ENCODE data around the gene RAB32.
"Not testable (repeated sequence)": the region's sequence is repeated elsewhere in the genome, so short reads cannot be mapped to it uniquely, and the experiment has no call there.

RAB32 gene

DNA sequence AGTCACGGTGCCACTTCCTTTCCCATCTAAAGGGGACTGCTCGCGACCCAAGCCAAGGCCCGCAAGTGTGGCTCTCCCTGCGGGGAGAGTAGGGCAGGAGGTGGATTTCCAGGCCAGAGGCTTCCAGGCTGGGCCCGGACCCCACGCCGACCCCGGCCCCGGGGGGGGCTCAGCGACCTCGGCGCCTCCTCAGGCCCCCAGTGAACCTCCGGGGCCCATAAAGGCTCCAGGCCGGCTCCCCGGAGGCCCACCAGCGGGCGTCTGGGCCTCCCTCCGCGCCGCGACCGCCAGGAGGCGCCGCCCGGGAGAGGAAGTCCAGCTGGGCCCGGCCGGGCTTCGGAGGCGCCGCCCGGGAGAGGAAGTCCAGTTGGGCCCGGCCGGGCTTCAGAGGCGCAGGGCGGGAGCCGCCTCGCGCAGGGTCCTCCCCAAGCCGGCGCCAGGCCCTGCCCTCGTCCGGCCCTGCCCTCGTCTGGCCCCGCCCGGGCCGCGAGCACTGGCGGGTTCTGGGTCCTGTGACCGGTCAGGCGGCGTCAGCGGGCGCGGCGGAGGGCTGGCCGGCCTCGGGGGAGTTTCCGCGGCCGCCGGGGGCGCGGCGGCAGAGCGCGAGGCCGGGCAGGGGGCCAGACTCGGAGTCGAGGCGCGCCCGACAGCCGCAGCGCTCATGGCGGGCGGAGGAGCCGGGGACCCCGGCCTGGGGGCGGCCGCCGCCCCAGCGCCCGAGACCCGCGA is at the start of gene RAB32:
TSS of gene RAB32 (plus strand) at position 623 of the 729 bp plus-strand sequence. CDS start at position 662, 39 bp downstream.
- DNase-seq (ENCODE audit: low spot score), result peak; percentile 74

DNA sequence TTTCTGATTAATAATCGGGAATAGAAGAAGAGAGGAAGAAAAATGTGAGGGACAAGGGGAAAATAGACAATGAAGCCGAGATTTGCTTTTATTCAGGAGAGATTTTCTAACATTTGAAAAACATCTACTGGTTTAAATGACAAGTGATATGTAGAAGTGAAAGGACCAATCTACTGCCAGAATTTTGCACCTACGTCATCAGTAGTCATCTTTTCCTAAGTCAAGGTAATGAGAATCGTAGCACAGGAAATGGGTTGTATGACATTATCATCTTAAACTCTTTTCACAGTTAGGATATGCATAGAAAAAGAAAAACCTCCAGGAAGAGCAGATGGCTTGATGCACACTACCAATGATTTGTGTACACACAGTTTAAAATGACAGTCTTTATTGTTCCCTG is 45.3 kb upstream of the RAB32 start:
- no peak for DNase-seq (ENCODE audit: low spot score)

DNA sequence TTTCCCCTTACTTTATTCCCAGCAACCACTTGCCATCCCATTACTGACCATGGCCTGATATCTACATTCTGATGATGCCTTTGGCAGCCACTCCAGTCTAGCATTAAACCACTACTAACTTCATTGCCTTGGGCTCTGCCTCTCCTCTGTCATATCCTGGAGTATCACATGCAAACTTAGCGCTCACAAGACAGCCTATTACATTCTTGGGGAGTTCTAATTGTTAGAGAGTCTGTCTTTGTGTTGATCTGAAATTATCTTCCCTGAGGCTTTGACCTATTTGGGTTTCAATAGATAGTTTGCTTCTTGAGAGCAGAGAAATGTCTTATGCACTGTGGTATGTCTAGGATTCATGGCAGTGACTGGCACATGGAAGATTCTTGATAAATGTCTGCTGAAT is 40.5 kb upstream of the RAB32 start:
- DNase-seq (ENCODE audit: low spot score), result peak; percentile 3

DNA sequence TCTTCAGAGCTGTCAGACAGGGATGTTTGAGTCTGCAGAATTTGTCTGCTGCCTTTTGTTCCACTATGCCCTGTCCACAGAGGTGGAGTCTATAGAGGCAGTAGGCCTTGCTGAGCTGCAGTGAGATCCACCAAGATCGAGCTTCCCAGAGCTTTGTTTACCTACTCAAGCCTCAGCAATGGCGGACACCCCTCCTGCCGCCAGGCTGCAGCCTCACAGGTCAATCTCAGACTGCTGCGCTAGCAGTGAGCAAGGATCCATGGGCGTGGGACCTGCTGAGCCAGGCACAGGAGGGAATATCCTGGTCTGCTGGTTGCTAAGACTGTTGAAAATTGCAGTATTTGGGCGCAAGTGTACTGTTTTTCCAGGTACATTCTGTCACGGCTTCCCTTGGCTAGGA is 28.4 kb upstream of the RAB32 start:
- DNase-seq (ENCODE audit: low spot score), result no peak

DNA sequence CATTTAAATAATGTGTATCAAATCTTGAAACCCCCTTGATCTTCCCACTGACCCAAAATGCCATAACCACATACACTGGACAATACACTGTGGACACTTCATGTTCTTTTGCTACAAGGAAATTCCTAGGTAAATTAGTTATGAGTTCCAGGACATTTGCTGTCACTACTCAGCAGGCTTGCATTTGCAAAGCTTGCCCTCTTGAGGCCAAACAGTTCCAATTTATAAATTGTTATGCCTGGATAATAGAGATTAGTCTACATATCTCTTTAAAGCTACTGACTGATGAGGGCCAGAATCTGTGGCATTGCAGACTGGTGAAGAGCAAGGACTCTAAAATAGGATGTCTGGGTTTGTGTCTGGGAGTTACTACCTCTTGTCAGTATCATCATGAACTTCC is 17.4 kb upstream of the RAB32 start:
- no peak for DNase-seq (ENCODE audit: low spot score)

DNA sequence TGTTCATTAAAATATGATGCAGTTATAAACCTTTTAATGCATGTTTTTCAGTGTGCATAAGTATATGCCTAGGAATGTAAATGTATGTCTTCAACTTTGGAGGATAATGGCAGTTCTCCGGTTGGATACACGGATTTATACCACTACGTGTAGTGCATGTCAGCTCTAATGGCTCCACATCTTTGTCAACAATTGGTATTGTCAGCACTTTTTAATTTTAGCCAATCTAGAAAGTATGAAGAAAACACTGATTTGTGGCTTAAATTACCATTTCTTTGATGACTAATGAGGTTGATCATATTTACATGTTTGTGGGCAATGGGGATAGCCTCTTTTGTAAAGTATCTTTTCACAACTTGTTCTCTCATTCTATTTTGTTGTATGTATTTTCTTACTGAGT is 10.9 kb upstream of the RAB32 start:
- no peak for DNase-seq (ENCODE audit: low spot score)

DNA sequence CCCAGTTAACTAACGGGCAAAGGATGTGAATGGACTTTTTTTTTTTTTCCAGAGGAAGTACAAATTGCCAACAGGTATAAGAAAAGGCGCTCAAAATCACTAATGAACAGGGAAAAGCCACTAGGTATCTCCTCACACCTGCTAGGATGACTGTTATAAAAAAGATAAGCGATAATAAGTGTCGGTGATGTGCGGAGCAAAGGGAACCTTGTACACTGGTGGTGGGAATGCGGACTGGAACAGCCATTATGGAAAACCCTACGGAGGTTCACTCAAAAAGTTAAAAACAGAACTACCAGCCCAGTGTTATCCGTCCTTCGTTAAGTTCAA is 787 bp upstream of the RAB32 start:
- DNase-seq (ENCODE audit: low spot score), result no peak

DNA sequence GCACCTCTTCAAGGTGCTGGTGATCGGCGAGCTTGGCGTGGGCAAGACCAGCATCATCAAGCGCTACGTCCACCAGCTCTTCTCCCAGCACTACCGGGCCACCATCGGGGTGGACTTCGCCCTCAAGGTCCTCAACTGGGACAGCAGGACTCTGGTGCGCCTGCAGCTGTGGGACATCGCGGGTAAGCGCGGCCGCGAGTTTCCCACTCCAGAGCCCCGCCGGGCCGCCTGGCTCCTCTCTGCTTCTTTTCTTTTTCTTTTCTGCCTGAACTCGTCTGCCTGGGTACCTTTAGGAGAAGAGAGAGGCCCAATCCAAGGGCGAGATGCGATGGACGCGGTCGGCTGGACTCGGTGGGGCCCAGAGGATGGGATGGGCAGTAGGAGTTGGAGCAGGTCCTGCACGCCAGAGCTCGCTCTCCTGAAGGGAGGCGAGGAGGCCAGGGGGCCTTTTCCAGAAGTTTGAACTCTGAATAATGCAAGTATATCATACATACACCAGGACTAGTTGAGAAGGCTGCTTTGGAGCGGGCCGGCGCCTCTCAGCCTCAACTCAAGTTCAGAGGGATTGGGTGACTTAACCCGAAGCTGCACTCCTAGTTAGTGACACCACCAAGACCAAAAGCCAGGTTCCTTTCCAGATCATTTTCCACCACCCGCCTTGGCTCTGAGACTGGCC is 445 bp downstream of the RAB32 start:
- DNase-seq (ENCODE audit: low spot score), result peak; percentile 7

DNA sequence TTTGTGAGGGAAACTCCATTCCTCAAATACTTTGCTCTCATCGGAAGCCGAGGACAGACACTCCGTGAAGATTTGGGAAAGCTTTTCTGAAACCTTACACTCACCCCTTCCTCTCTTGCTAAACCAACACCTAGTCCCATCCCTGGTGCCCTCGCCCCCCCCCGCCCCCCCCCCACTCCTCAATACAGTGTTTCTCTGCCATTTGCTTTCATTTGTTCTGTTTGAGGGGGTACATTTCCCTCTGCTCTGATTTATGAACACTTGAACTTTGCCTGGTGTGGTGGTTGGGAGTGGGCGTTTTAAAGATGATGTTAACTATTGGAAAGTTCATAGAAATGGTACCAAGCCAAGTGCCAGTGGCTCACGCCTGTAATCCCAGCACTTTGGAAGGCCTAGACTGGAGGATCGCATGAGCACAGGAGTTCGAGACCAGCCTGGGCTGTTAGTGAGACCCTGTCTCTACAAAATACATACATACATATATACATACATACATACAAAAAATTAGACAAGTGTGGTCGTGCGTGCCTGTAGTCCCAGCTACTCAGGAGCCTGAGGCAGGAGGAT is 1.1 kb downstream of the RAB32 start:
- no peak for DNase-seq (ENCODE audit: low spot score)

DNA sequence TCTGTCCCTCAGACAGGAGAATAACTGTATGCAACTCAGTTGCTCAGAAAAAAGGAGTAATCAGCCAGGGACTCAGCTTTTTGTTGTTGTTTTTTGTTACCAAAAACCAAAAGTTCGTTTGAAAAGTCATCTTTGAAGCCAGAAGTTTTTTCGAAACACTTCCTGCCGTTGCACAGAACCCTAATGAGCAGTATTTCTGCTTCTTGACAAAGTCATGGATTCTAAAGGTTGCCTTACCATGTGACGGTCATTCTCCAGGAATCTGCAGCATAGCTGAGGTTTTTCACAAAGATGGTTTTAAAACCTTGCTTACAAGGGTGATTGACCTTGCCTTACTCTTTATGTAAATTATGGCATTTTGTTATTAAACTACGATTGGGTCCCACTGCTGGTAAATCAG is 1.9 kb downstream of the RAB32 start:
- DNase-seq (ENCODE audit: low spot score), result peak; percentile 7

DNA sequence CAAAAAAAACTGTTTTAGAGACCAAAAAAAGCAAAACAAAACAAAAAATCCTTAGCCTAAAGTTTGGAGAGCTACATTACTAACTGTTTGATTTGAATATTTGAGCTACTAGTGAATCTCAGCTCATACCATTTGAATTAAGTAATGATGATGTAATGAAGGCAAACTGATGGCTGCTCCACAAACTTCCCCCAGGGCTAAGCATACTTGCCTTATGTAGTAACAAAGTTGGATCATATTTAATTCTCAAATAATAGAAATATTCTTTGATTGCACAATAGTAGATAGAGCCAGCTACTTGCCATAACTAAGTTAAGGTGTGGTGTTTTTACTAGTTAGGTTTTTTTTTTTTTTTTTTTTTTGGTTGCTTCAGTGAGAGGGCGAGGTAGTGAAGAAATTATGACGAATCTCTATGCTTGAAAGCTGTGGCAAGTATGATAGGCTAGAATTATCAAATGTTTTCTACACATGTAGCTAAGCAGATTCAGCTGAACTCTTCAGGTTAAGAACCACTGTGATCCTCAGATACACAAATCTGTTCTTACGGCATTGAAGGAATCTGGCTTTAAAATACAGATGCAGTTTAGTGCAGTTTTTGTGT is 2.9 kb downstream of the RAB32 start:
- DNase-seq (ENCODE audit: low spot score), result peak; percentile 12

DNA sequence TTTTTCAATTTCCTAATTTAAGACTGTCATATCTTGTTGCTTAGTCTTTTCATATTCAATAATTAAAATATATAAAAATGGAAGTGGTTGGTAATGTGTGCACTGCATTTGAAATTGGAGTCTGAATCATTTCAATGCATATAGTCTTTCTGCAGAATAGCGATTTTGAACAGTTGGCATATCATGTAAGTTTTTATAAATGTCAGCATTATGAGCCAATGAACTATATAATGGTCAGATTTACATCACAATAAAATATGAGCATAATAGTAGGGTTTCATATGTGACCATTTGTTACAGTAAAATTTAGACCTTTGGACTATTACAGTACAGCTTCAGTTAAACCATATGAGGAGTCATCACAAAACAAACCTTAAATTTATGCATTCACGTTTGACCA is 4.3 kb downstream of the RAB32 start:
- no peak for DNase-seq (ENCODE audit: low spot score)

DNA sequence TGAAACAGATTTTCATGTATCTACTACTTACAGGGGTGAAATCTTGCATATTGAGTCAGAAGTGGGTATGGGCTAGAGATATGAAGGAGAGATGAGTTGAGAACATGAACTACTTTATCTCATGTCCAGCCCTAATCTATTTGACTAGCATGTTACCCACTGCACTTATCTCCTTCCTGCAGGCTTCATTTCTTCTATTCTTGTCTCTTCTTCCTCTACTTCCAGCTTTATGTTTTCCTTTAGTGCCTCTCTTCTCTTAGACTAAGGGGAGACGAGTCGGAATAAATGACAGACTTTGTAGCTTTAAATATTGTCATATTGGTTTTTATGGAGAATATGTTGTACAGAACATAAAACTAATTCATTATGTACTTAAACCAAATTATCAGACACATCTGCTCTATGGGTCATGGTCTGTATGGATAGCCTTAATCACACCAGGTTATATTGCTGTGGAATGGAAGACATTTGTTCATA is 5.3 kb downstream of the RAB32 start:
- no peak for DNase-seq (ENCODE audit: low spot score)

DNA sequence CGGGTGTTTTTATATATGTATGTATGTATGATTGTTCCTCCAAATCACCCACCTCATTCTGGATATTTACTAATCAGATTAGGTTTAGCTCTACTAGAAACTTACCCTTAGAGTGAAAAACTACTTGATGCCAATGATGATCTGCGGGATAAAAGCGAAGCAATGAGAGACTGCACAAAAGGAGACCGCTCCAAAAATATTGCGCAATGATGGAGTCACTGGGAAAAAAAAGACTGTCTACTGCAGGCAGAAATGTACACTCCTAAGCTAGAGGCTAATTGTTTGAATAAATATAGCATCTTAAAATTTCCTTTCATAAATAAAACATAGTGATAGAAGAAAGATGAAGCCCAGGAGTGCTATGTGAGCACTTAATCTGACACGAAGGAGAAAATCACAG is 7.3 kb downstream of the RAB32 start:
- DNase-seq (ENCODE audit: low spot score), result no peak

DNA sequence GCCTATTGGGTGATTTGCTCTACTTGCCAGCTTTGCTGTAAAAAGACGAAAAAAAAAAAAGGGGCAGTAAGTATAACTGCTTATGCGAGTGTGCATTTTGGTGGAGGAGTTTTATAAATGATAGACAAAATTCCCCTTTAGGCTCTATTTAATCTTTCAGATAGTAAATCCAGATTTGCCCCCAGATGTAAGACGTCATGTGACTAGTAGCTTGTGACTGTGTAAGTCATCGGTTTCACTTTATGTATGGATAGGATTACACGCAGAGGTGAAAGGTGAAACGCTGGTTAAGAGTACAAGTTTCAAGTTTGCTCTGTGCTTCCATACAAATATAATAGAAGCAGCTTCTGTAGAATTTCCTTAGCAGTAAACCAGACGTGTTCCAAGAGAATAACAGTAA is 7.9 kb downstream of the RAB32 start:
- DNase-seq (ENCODE audit: low spot score), result peak; percentile 11

DNA sequence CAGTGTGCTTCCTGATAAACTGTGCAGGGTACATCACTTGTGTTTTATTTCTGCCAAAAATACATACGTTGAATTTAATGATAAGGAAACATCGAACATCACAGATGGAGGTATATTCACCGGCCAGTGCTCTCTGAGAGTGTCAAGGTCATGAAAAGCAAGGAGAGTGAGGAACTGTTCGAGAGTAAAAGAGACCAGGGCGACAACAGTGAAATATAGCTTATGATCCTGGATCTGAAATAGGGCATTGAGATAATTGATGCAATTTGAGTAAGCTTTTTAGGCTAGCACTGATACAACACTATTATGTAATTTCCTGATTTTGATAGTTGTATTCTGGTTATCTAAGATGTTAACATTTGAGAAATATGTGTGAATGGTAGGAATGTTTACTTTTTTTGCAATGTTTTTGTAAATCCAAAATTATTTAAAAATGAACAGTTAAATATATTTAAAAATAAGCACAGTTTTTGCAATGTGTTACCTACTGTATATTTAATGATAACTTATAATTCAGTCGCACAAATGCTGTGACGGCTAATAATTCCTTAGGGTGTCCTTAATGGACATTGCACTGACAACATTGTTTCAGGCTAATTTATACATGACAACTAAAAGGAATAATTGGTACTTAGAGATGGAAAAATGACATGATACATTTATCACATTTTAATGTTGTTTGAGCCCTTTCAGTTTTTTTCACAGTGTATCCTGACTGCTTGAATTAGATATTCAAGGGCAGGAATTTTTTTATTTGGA is 9.9 kb downstream of the RAB32 start:
- DNase-seq (ENCODE audit: low spot score), result no peak

DNA sequence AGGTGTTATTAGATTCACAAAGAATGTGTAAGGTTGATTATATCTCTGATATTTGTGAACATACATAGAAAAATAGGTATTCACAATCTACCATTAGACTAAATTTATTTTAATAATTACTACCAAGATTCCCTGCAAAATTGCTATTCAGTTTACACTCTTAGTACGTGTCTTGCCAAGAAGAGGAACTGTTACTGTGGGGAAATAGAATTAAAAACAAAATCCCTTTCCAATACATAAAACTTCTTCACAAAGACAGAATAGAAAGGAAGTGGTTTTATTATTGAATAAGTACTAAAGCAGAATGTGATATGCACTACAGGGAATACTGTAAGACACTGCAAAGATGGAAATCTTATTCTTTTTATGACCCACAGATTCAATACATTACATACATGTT is 17.0 kb downstream of the RAB32 start:
- no peak for DNase-seq (ENCODE audit: low spot score)

DNA sequence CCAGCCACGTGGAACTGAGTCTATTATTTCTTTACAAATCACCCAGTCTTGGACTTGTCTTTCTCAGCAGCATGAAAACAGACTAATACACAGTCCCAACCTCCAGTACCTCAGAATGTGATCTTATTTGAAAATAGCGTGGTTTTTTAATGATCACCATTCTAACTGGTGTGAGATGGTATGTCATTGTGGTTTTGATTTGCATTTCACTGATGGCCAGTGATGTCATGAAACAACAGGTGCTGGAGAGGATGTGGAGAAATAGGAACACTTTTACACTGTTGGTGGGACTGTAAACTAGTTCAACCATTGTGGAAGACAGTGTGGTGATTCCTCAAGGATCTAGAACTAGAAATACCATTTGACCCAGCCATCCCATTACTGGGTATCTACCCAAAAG is 23.0 kb downstream of the RAB32 start:
- DNase-seq (ENCODE audit: low spot score), result not testable (repeated sequence)

DNA sequence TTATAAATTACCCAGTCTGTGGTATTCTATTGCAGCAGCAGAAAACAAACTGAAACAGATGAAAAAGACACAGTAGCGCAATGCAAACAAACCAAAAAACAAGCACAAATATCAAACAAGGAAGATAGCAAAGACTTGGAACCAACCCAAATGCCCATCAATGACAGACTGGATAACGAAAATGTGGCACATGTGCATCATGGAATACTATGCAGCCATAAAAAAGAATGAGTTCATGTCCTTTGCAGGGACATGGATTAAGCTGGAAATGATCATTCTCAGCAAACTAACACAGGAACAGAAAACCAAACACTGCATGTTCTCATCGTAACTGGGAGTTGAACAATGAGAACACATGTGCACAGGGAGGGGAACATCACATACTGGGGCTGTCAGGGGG is 25.0 kb downstream of the RAB32 start:
- not testable (repeated sequence) for DNase-seq (ENCODE audit: low spot score)

DNA sequence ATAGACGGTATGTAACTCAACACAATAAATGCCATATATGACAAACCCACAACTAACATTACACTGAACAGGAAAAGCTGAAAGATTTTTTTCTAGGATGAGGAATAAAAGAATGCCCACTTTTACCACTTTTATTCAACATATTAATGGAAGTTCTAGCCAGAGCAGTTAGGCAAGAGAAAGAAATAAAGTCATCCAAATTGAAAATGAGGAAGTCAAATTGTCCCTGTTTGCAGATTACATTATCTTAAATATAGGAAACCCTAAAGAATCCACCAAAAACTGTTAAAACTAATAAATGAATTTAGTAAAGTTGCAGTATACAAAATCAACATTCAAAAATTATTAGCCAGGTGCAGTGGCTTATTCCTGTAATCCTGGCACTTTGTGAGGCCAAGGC is 30.6 kb downstream of the RAB32 start:
- DNase-seq (ENCODE audit: low spot score), result no peak

DNA sequence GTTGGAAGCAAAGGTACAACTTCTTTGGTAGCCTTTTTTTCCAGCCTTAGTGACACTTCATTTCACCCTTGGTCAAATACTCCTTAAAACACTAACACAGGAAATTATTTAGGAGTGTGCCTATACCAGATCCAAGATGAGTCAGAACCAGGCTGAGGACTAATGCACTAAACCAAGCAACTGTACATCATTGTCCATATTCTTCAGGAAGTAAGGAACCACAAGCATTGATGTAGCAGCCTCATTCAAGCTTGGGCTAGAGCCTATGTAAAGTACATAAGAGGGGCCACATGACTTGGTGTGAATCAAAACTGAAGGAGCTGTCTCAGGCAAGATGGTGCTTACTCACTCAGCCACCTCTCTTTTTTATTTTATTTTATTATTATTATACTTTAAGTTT is 34.4 kb downstream of the RAB32 start:
- DNase-seq (ENCODE audit: low spot score), result no peak

DNA sequence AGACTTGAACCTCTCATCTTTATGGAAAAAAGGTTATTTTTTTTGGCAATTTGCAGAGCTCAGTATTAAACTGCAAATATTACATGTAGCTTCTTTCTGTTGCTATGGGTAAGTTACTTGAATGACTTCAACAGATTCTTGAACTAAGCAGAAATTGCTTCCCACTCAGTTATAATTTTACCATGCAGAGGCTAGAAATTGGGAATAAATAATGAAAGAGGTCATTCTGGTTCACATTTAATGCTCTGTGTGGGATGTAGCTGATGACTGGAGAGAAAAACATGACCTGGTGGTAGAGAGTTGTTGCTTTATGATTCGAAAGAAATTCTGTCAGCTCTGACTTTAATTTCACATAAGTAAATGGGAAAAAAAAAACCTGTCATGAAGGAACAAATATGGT is 38.3 kb downstream of the RAB32 start:
- DNase-seq (ENCODE audit: low spot score), result no peak
